Testis (tissue), 2 donors: ENCODE measurements around the gene DDX4.

Source experiments
- CTCF ChIP-seq, 3 experiments: fragments of 450-650 bp in 2 of 3; fragments of 200-600 bp in 1 of 3; sonication (generic) in 1 of 3; IDR thresholded peaks; one replicate each; pipeline ENCODE4 v1.5.1; 2016 to 2019; ENCODE audit warnings: antibody characterized with exemption in 3 of 3, mild to moderate bottlenecking in 2 of 3, moderate library complexity in 1 of 3
- POLR2A ChIP-seq: fragments of 450-650 bp; IDR thresholded peaks from one replicate; pipeline ENCODE4 v1.6.1; 2017; ENCODE audit warnings: antibody characterized with exemption, mild to moderate bottlenecking, moderate library complexity

- TF ChIP-seq POLR2A (no peak), CTCF (IDR thresholded peaks at IDR 0.05) (no peak)
These were observed 20.9 kb downstream of the DDX4 start for GRCh38 chr5:55758714-55759113.
